CD14-positive monocyte (primary cell): ENCODE data around the gene SZT2. TPM values are rescaled to one million over a fixed set of nuclear protein-coding genes. Genes with fewer than 3 reads are reported as not detected.

Experiments used
- DNase-seq, 3 donors: peaks; one replicate each; pipeline ENCODE4 v3.0.0-alpha.2; 2011 to 2022
- H2AFZ ChIP-seq: 2 replicates; pipeline ENCODE4 v1.6.0; 2012; ENCODE audit warnings: mild to moderate bottlenecking, low read depth, low read length, inconsistent platforms; ENCODE audit not compliant: insufficient read depth, poor library complexity, severe bottlenecking
- H3K27ac ChIP-seq, 2 donors: 1 replicate in 1 of 2; 2 replicates in 1 of 2; pipeline ENCODE4 v1.5.1; 2012 to 2013; ENCODE audit warnings: low read length in 2 of 2, control low read depth in 1 of 2, inconsistent platforms in 1 of 2, low read depth in 1 of 2, mild to moderate bottlenecking in 1 of 2
- H3K27me3 ChIP-seq, 2 donors: one replicate each; pipeline versions ENCODE4 v1.6.0 to v1.6.1; 2011 to 2013; ENCODE audit warnings: low read length in 2 of 2; ENCODE audit not compliant: control insufficient read depth in 2 of 2, insufficient read depth in 2 of 2
- H3K36me3 ChIP-seq, 2 donors: replicated peaks in 1 of 2; 1 replicate in 1 of 2; 2 replicates in 1 of 2; pipeline versions ENCODE4 v1.5.1 to v1.6.1; 2012 to 2013; ENCODE audit warnings: low read length in 2 of 2, control low read depth in 1 of 2, inconsistent platforms in 1 of 2, mild to moderate bottlenecking in 1 of 2; ENCODE audit not compliant: insufficient read depth in 2 of 2, control insufficient read depth in 1 of 2
- H3K4me1 ChIP-seq, 2 donors: 1 replicate in 1 of 2; 2 replicates in 1 of 2; pipeline versions ENCODE4 v1.5.1 to v1.6.1; 2012 to 2013; ENCODE audit warnings: low read length in 2 of 2, control low read depth in 1 of 2, inconsistent platforms in 1 of 2, mild to moderate bottlenecking in 1 of 2, moderate library complexity in 1 of 2; ENCODE audit not compliant: insufficient read depth in 2 of 2, control insufficient read depth in 1 of 2
- H3K4me2 ChIP-seq: replicated peaks from 2 replicates; pipeline ENCODE3; 2012; ENCODE audit warnings: low read length, moderate library complexity, mild to moderate bottlenecking; ENCODE audit not compliant: poor library complexity, severe bottlenecking; ENCODE audit errors: extremely low read depth
- H3K4me3 ChIP-seq, 3 experiments: fragments of 200-600 bp in 1 of 3; sonication (generic) in 1 of 3; replicated peaks in 1 of 3; 1 replicate in 2 of 3; 2 replicates in 1 of 3; pipeline ENCODE4 v1.5.1; 2011 to 2013; ENCODE audit warnings: low read length in 3 of 3, mild to moderate bottlenecking in 3 of 3, control low read depth in 2 of 3, low read depth in 2 of 3, inconsistent platforms in 1 of 3, moderate library complexity in 1 of 3
- H3K79me2 ChIP-seq: 2 replicates; pipeline ENCODE4 v1.6.0; 2012; ENCODE audit warnings: mild to moderate bottlenecking, control low read depth, inconsistent platforms, low read length, moderate library complexity; ENCODE audit not compliant: insufficient read depth
- H3K9ac ChIP-seq: 2 replicates; pipeline ENCODE4 v1.6.0; 2017; ENCODE audit warnings: low read length, mild to moderate bottlenecking; ENCODE audit not compliant: insufficient read depth, poor library complexity, severe bottlenecking
- H3K9me3 ChIP-seq, 2 donors: replicated peaks in 1 of 2; 1 replicate in 1 of 2; 2 replicates in 1 of 2; pipeline versions ENCODE4 v1.5.1 to v1.6.1; 2012 to 2013; ENCODE audit warnings: low read length in 2 of 2, control low read depth in 1 of 2; ENCODE audit not compliant: control insufficient read depth in 1 of 2, insufficient read depth in 1 of 2
- H4K20me1 ChIP-seq: 2 replicates; pipeline ENCODE4 v1.6.0; 2012; ENCODE audit warnings: mild to moderate bottlenecking, low read length, control low read depth, moderate library complexity; ENCODE audit not compliant: insufficient read depth
- H3K27ac Mint-ChIP-seq, 7 donors: one replicate each; pipeline ENCODE4 v1.8.0; 2020; ENCODE audit warnings: mild to moderate bottlenecking in 7 of 7, mixed read lengths in 7 of 7, moderate library complexity in 6 of 7, inconsistent platforms in 2 of 7
- H3K27me3 Mint-ChIP-seq, 3 donors: one replicate each; pipeline ENCODE4 v1.8.0; 2021 to 2022; ENCODE audit warnings: low read depth in 3 of 3, mild to moderate bottlenecking in 3 of 3, mixed read lengths in 3 of 3, moderate library complexity in 3 of 3, inconsistent platforms in 1 of 3
- H3K36me3 Mint-ChIP-seq, 2 donors: one replicate each; pipeline ENCODE4 v1.8.0; 2020; ENCODE audit warnings: mixed read lengths in 2 of 2, inconsistent platforms in 1 of 2, mild to moderate bottlenecking in 1 of 2
- H3K4me1 Mint-ChIP-seq: one replicate; pipeline ENCODE4 v1.8.0; 2020; ENCODE audit warnings: mild to moderate bottlenecking, mixed read lengths
- H3K4me3 Mint-ChIP-seq, 2 donors: one replicate each; pipeline ENCODE4 v1.8.0; 2020; ENCODE audit warnings: mild to moderate bottlenecking in 2 of 2, mixed read lengths in 2 of 2, moderate library complexity in 1 of 2
- H3K9me3 Mint-ChIP-seq, 7 donors: one replicate each; pipeline ENCODE4 v1.8.0; 2020 to 2022; ENCODE audit warnings: mixed read lengths in 7 of 7, mild to moderate bottlenecking in 6 of 7, moderate library complexity in 6 of 7, inconsistent platforms in 2 of 7
- WGBS: methylation state at CpG from one replicate; pipeline ENCODE4 v1.1.5; 2013; ENCODE audit warnings: missing lambda C conversion rate; ENCODE audit not compliant: insufficient coverage; 5-methylcytosine and 5-hydroxymethylcytosine counted together
- intact Hi-C, 2 donors: fragments of 100-400 bp; cut with micrococcal nuclease; formaldehyde crosslinking; loops; one replicate each; pipeline versions ENCODE4 v1.15.0 to v1.15.1; 2023
- polyA plus RNA-seq, 3 donors: library from polyadenylated mRNA; depleted of rRNA in 1 of 3; unstranded in 2 of 3; stranded (reverse) in 1 of 3; fragments of 300-500 nt in 2 of 3; fragments of >200 nt in 1 of 3; fragmentation: Illumina TruSeq in 2 of 3; gene quantifications; 1 replicate in 2 of 3; 2 replicates in 1 of 3; pipeline ENCODE4 v1.2.3, GENCODE V29; 2012 to 2021
- TF ChIP-seq, protein P1 (sequence below): fragments of 200-600 bp; IDR thresholded peaks from one replicate; pipeline ENCODE4 v1.8.0; 2022; ENCODE audit warnings: antibody characterized with exemption, mild to moderate bottlenecking

SZT2 gene
- polyA plus RNA-seq, 3 donors: 2.4 to 29.9 (median 2.6) TPM

DNA sequence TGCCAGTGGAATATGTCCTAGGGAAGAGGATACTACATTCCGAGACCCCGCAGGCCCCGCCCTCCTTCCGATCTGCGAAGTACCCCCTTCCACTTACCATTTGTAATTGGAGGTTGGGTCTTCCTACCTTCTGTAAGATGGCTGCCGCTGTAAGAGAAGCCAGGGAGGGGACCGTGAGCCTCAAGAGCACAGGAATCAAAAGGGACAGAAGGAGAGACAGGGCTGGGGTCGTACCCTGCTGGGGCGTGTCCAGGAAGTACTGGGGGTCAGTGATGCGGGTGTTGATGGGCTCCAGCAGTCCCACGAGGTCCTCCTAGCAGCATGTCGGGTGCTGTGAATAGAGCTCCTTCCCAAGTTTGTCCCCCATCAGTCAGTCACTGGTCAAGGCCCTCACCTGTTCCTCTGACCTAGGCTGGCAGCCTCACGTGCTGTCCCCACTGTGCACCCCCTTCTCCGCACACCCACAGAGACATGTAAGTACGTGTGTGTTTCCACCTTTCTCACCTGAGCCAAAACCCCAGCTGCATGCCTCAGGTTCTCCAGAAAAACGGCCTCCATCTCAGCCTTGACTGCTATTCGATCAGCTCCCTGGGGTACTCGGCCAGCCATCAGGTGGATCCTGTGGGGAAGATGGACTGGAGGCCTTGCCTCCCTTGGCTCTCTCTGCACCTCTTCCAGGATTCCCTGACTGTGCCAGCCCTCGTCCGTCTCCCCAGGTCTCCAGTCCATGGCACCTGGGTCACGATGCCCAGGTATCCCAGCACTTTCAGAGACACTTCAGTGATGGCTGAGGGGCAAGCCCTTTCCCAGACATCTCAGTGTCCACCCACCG lies 62.2 kb downstream of the SZT2 start:
- Histone ChIP-seq H3K36me3 (peaks cover 45 to 54% of the 10 kb centered on the region in 2 donors), H2AFZ (no peak overlapping the region), H3K4me1 (peaks cover 17 to 18% of the 10 kb centered on the region in 2 donors), H3K4me2 (no peak overlapping the region), H3K27me3 (no peaks in the 10 kb centered on the region), H3K9ac (no peak overlapping the region), H4K20me1 (peaks cover 6% of the 10 kb centered on the region), H3K27ac (no peak overlapping the region), H3K4me3 (no peak overlapping the region), H3K79me2 (no peaks in the 10 kb centered on the region), H3K9me3 (no peaks in the 10 kb centered on the region)
- Mint-ChIP-seq H3K36me3 (peaks cover 53 to 58% of the 10 kb centered on the region in 2 donors), H3K4me3 (no peak overlapping the region), H3K27me3 (peaks cover 3 to 9% (median 7%) of the 10 kb centered on the region in 3 donors), H3K4me1 (peaks cover 20% of the 10 kb centered on the region), H3K27ac (peak overlapping the region in 1 of 7 donors; percentile 77), H3K9me3 (peaks cover 0 to 3% (median 0%) of the 10 kb centered on the region in 7 donors)
- TF ChIP-seq, protein P1, sequence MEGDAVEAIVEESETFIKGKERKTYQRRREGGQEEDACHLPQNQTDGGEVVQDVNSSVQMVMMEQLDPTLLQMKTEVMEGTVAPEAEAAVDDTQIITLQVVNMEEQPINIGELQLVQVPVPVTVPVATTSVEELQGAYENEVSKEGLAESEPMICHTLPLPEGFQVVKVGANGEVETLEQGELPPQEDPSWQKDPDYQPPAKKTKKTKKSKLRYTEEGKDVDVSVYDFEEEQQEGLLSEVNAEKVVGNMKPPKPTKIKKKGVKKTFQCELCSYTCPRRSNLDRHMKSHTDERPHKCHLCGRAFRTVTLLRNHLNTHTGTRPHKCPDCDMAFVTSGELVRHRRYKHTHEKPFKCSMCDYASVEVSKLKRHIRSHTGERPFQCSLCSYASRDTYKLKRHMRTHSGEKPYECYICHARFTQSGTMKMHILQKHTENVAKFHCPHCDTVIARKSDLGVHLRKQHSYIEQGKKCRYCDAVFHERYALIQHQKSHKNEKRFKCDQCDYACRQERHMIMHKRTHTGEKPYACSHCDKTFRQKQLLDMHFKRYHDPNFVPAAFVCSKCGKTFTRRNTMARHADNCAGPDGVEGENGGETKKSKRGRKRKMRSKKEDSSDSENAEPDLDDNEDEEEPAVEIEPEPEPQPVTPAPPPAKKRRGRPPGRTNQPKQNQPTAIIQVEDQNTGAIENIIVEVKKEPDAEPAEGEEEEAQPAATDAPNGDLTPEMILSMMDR: no peak
- DNase-seq: no peak
- WGBS: 93% methylated on average over 16 of the region's 22 CpGs
- intact Hi-C loops: no loop called here

DNA sequence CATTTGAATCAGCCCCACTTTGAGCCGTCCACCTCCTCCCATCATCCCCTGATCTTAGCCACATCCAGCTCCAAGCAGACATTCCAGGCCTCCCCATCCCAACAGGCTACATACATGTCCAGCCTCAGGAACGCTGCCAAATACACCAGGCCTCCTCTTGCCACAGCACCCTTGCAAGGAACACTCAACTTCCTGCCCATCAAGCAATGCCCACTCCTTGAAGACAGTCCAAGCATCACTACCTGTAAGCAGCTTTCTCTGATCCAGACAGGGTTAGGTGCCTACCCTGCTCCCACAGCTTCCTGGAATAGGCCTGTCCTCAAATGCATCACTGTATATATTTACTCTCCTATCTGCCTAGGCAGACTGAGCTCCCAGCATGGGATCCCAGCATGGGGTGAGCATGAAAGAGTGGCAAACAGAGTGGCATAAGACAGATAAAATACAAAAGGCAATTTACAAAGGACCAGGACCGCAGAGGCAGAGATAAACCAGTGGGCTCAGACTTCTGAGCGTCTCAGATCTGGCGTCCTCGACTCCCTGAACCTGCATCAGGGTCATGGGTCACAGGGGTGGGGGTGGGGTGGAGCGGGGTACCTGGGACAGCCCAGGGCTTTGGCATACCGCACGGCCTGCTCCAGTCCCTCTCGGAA lies 63.2 kb downstream of the SZT2 start:
- peak overlapping the region; percentile 17 to 77 (median 74) for H3K4me3 ChIP-seq
- intact Hi-C loops: no loop called here
- 65% methylated on average over 3 of the region's 10 CpGs for WGBS

More for the DNA sequence above, 63.2 kb downstream of the SZT2 start:
- H3K79me2 ChIP-seq: no peaks in the 10 kb centered on the region
- H3K9ac ChIP-seq: peak overlapping the region; percentile 54
- H3K4me2 ChIP-seq: peak overlapping the region; percentile 87
- peak overlapping the region; percentile 72 for H2AFZ ChIP-seq
- no peak for DNase-seq
- peaks cover 35 to 44% of the 10 kb centered on the region in 2 donors for H3K36me3 ChIP-seq
- Mint-ChIP-seq H3K4me1 (peaks cover 20% of the 10 kb centered on the region), H3K36me3 (peaks cover 43 to 48% of the 10 kb centered on the region in 2 donors), H3K9me3 (peaks cover 0 to 3% (median 0%) of the 10 kb centered on the region in 7 donors), H3K27ac (peak overlapping the region in 5 of 7 donors; percentile 0 to 72 (median 32)), H3K4me3 (peak overlapping the region; percentile 83), H3K27me3 (peaks cover 9 to 12% (median 11%) of the 10 kb centered on the region in 3 donors)
- no peaks in the 10 kb centered on the region for H3K27me3 ChIP-seq
- no peaks in the 10 kb centered on the region for H3K9me3 ChIP-seq
- peaks cover 17 to 18% of the 10 kb centered on the region in 2 donors for H3K4me1 ChIP-seq
- no peak overlapping the region for H3K27ac ChIP-seq
- H4K20me1 ChIP-seq: peaks cover 6% of the 10 kb centered on the region
- TF ChIP-seq, protein P1: no peak
